DND-41 (cell line): ENCODE measurements around the gene FAT3.

Source experiments
- ATAC-seq: fragments of 200-7000 bp; cut with Tn5 transposase; 3 replicates; pipeline ENCODE4 v1.9.1; 2021; ENCODE audit warnings: low read depth; ENCODE audit not compliant: insufficient read depth
- DNase-seq: peaks from one replicate; pipeline ENCODE4 v3.0.0-alpha.2; 2020
- H2AFZ ChIP-seq: 2 replicates; pipeline ENCODE4 v1.6.0; 2012; ENCODE audit warnings: low read depth, low read length
- H3K27ac ChIP-seq: 2 replicates; pipeline ENCODE4 v1.5.1; 2012; ENCODE audit warnings: low read length, inconsistent platforms
- H3K27me3 ChIP-seq: fragments of 200-600 bp; sonication (generic); 2 replicates; pipeline ENCODE4 v1.6.0; 2012; ENCODE audit warnings: low read length, mild to moderate bottlenecking, inconsistent platforms; ENCODE audit not compliant: insufficient read depth, poor library complexity
- H3K36me3 ChIP-seq: 2 replicates; pipeline ENCODE4 v1.5.1; 2012; ENCODE audit warnings: low read length, inconsistent platforms; ENCODE audit not compliant: insufficient read depth
- H3K4me1 ChIP-seq: 2 replicates; pipeline ENCODE4 v1.5.1; 2012; ENCODE audit warnings: mild to moderate bottlenecking, low read length; ENCODE audit not compliant: insufficient read depth
- H3K4me2 ChIP-seq: 2 replicates; pipeline ENCODE4 v1.6.0; 2012; ENCODE audit warnings: mild to moderate bottlenecking, moderate library complexity, low read length, inconsistent platforms; ENCODE audit not compliant: insufficient read depth
- H3K4me3 ChIP-seq, 2 experiments: fragments of 200-600 bp in 1 of 2; shearing (Covaris generic) in 1 of 2; 2 replicates each; pipeline ENCODE4 v1.5.1; 2012 to 2016; ENCODE audit warnings: inconsistent platforms in 2 of 2, low read length in 2 of 2, mild to moderate bottlenecking in 2 of 2, low read depth in 1 of 2, moderate library complexity in 1 of 2
- H3K79me2 ChIP-seq: 2 replicates; pipeline ENCODE4 v1.6.0; 2012; ENCODE audit warnings: low read length, inconsistent platforms; ENCODE audit not compliant: insufficient read depth
- H3K9ac ChIP-seq: 2 replicates; pipeline ENCODE4 v1.6.0; 2012; ENCODE audit warnings: low read depth, mild to moderate bottlenecking, inconsistent platforms, low read length, moderate library complexity
- H3K9me3 ChIP-seq: 2 replicates; pipeline ENCODE4 v1.5.1; 2012; ENCODE audit warnings: low read length, moderate library complexity, mild to moderate bottlenecking, inconsistent platforms; ENCODE audit not compliant: insufficient read depth, severe bottlenecking
- H4K20me1 ChIP-seq: 2 replicates; pipeline ENCODE4 v1.6.0; 2012; ENCODE audit warnings: low read length; ENCODE audit not compliant: insufficient read depth
- EZH2 ChIP-seq: IDR thresholded peaks from 3 replicates; pipeline ENCODE4 v1.6.1; 2012; ENCODE audit warnings: borderline replicate concordance, low read depth, mild to moderate bottlenecking, moderate library complexity, low read length, inconsistent platforms; ENCODE audit not compliant: severe bottlenecking
- TF ChIP-seq, protein P1 (sequence below): IDR thresholded peaks from 2 replicates; pipeline ENCODE4 v1.5.1; 2012; ENCODE audit warnings: borderline replicate concordance, low read length, moderate library complexity, mild to moderate bottlenecking; ENCODE audit not compliant: poor library complexity, severe bottlenecking; ENCODE audit errors: extremely low read depth

Gene FAT3

DNA sequence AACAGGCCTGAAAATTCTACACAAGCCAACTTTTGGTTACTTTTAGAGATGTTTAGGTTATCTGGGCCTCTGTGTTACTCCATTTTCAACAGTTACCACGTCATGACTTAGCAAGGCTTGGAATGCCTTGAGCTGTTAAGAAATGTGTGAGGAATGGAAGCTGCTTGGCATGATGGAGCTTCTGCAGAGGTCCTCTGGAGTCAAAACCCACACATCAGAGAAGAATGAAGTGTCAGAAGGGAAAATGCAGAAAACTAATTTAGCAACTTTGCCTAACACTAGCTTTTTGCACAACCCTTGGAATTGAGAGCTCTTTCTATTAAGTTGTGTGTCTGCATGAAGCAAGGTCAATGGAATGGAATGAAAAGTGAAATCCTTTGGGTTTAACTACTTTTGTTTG is 27.4 kb downstream of the FAT3 start:
- H2AFZ ChIP-seq, result no peak overlapping the region
- no peak overlapping the region for H3K4me2 ChIP-seq
- no peak for TF ChIP-seq EZH2
- TF ChIP-seq, protein P1, sequence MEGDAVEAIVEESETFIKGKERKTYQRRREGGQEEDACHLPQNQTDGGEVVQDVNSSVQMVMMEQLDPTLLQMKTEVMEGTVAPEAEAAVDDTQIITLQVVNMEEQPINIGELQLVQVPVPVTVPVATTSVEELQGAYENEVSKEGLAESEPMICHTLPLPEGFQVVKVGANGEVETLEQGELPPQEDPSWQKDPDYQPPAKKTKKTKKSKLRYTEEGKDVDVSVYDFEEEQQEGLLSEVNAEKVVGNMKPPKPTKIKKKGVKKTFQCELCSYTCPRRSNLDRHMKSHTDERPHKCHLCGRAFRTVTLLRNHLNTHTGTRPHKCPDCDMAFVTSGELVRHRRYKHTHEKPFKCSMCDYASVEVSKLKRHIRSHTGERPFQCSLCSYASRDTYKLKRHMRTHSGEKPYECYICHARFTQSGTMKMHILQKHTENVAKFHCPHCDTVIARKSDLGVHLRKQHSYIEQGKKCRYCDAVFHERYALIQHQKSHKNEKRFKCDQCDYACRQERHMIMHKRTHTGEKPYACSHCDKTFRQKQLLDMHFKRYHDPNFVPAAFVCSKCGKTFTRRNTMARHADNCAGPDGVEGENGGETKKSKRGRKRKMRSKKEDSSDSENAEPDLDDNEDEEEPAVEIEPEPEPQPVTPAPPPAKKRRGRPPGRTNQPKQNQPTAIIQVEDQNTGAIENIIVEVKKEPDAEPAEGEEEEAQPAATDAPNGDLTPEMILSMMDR, result no peak
- DNase-seq (no peak), ATAC-seq (no peak)
- no peaks in the 10 kb centered on the region for H3K27me3 ChIP-seq
- no peaks in the 10 kb centered on the region for H3K79me2 ChIP-seq
- H4K20me1 ChIP-seq, result no peaks in the 10 kb centered on the region
- H3K4me1 ChIP-seq, result no peaks in the 10 kb centered on the region
- no peak overlapping the region for H3K4me3 ChIP-seq
- no peak overlapping the region for H3K9ac ChIP-seq
- H3K36me3 ChIP-seq, result no peaks in the 10 kb centered on the region
- H3K27ac ChIP-seq, result no peak overlapping the region
- H3K9me3 ChIP-seq, result no peaks in the 10 kb centered on the region

DNA sequence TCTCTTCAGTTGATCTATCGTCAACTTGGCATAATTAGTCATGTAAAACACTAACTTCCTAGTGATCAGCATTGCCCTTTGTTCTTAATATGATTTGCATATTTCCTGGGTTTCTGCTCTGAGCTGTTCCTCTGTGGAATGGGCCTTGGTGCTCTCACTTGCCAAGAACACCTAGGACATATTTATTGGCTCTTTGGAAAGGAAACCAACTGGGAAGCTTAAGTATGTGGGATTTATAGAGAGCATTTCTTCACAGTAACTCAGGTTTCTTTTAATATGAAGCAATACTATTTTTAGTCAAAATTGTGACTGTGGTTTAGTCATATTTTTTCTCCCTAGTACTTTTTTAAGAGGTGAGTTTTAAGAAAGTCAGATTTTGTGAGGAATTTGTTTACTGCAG is 28.8 kb downstream of the FAT3 start:
- Histone ChIP-seq H3K27me3 (no peaks in the 10 kb centered on the region), H3K27ac (no peak overlapping the region), H3K79me2 (no peaks in the 10 kb centered on the region), H3K9ac (no peak overlapping the region), H4K20me1 (no peaks in the 10 kb centered on the region), H2AFZ (no peak overlapping the region), H3K4me2 (no peak overlapping the region), H3K9me3 (no peaks in the 10 kb centered on the region), H3K36me3 (no peaks in the 10 kb centered on the region), H3K4me3 (no peak overlapping the region), H3K4me1 (no peaks in the 10 kb centered on the region)
- DNase-seq (no peak), ATAC-seq (no peak)
- no peak for TF ChIP-seq EZH2
- TF ChIP-seq, protein P1, result no peak

DNA sequence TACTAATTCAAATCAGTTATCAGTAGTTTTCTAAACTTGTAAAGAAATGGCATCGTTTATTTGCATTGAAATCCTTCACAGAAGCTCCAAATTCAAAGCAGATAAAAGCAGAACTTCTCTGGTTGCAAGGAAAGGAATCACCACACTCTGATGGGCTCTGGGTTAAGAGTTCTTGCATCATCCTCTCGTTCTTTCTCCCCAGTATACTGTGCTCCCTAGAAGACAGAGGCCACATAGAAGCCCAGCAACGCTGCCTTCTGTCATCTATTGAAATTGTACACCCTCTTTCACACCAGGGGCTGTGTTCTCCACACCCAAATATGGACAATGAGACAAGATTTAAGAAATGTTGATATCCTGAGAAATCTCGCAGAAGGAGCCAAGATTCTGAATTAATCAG is 29.3 kb downstream of the FAT3 start:
- Histone ChIP-seq H3K4me2 (no peak overlapping the region), H4K20me1 (no peaks in the 10 kb centered on the region), H3K36me3 (no peaks in the 10 kb centered on the region), H3K27ac (no peak overlapping the region), H3K4me1 (no peaks in the 10 kb centered on the region), H3K4me3 (no peak overlapping the region), H3K79me2 (no peaks in the 10 kb centered on the region), H3K27me3 (no peaks in the 10 kb centered on the region), H3K9me3 (no peaks in the 10 kb centered on the region), H2AFZ (no peak overlapping the region), H3K9ac (no peak overlapping the region)
- DNase-seq (no peak), ATAC-seq (no peak)
- no peak for TF ChIP-seq EZH2
- TF ChIP-seq, protein P1, result no peak

DNA sequence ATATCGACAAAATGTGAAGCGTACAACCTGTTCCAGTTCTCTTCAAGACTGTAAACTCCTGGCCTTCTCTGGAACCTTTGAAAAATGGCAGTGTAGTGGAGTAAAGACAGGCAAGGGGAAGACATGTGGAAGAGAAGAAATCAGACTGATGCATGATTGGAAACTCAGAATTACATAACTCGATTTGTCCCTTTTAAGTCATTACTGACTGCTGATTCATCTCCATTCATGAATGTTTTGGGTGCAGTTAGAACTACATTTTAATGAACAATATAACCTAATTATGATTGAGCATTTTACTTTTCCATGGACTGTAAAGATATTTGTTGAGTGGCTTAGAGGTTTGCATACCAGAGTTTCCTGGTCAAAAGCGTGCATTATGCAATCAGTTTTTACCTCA is 32.9 kb downstream of the FAT3 start:
- Histone ChIP-seq H3K36me3 (no peaks in the 10 kb centered on the region), H3K4me2 (no peak overlapping the region), H3K79me2 (no peaks in the 10 kb centered on the region), H2AFZ (no peak overlapping the region), H4K20me1 (no peaks in the 10 kb centered on the region), H3K27ac (no peak overlapping the region), H3K4me3 (no peak overlapping the region), H3K27me3 (no peaks in the 10 kb centered on the region), H3K9ac (no peak overlapping the region), H3K9me3 (no peaks in the 10 kb centered on the region), H3K4me1 (no peaks in the 10 kb centered on the region)
- DNase-seq (no peak), ATAC-seq (no peak)
- TF ChIP-seq, protein P1, result no peak
- TF ChIP-seq EZH2, result no peak
